ENCODE results near the gene NTN4.

DNA sequence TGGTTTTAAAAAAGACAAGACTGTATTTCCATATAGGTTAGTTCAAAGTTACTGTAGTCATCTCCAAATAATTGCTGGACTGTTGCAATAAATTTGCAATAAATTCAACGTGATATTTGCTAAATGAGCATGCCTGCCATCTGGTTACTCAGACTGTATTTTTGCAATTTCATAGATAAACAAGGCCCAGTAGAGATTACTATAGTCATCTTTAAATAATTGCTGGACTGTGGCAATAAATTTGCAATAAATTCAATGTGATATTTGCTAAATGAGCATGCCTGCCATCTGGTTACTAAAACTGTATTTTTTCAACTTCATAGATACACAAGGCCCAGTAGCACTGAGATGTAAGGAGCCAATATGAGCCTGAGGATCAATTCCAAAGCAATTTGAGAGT, 5.6 kb downstream of the NTN4 start:
- TF ChIP-seq, protein P1, sequence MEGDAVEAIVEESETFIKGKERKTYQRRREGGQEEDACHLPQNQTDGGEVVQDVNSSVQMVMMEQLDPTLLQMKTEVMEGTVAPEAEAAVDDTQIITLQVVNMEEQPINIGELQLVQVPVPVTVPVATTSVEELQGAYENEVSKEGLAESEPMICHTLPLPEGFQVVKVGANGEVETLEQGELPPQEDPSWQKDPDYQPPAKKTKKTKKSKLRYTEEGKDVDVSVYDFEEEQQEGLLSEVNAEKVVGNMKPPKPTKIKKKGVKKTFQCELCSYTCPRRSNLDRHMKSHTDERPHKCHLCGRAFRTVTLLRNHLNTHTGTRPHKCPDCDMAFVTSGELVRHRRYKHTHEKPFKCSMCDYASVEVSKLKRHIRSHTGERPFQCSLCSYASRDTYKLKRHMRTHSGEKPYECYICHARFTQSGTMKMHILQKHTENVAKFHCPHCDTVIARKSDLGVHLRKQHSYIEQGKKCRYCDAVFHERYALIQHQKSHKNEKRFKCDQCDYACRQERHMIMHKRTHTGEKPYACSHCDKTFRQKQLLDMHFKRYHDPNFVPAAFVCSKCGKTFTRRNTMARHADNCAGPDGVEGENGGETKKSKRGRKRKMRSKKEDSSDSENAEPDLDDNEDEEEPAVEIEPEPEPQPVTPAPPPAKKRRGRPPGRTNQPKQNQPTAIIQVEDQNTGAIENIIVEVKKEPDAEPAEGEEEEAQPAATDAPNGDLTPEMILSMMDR (IDR thresholded peaks at IDR 0.05) = no peak
- no peak for TF ChIP-seq POLR2A (IDR thresholded peaks at IDR 0.05)
